GM12878 (cell line): Measurements from ENCODE around the gene MRPS27. TPM values are rescaled to one million over a fixed set of nuclear protein-coding genes. Genes with fewer than 3 reads are reported as not detected.

ENCODE experiments used
- ATAC-seq: fragments of 200-7000 bp; cut with Tn5 transposase; 3 replicates; pipeline ENCODE4 v1.9.1; 2020; ENCODE audit warnings: mild to moderate bottlenecking, moderate library complexity
- BruUV-seq: library from RNA; stranded (reverse); fragments of 400-500 nt; replicated peaks from 2 replicates; lab custom pipeline; 2021; lab: Mats Ljungman, UMichigan
- CTCF ChIA-PET: fragments of 300-600 bp; sonication (Branson Sonifier 250); formaldehyde crosslinking; extraction: SDS; loops from one replicate; lab custom pipeline; 2021; ENCODE audit warnings: inconsistent platforms; lab: Yijun Ruan, JAX
- POLR2A ChIA-PET: fragments of 350-600 bp; formaldehyde crosslinking; extraction: SDS; loops from one replicate; lab custom pipeline; 2021; ENCODE audit warnings: inconsistent platforms; lab: Charles Lee
- RAD21 ChIA-PET: fragments of 300-600 bp; sonication (Branson Sonifier 250); formaldehyde crosslinking; loops from one replicate; lab custom pipeline; 2023; ENCODE audit warnings: antibody characterized with exemption; ENCODE audit not compliant: unreplicated experiment; lab: Charles Lee
- SMC1A ChIA-PET: fragments of 300-600 bp; sonication (Branson Sonifier 250); formaldehyde crosslinking; loops from one replicate; lab custom pipeline; 2023; ENCODE audit not compliant: unreplicated experiment, uncharacterized antibody; lab: Charles Lee
- DNase-seq: peaks from one replicate; pipeline ENCODE4 v3.0.0-alpha.2; 2011; ENCODE audit warnings: low read depth, low spot score
- FAIRE-seq: peaks from 3 replicates; lab custom pipeline; 2011; peaks lifted over from hg19 to GRCh38; lab: Jason Lieb, UNC
- H2AFZ ChIP-seq: 2 replicates; pipeline ENCODE4 v1.6.0; 2011; ENCODE audit warnings: low read depth, low read length, control low read depth; ENCODE audit not compliant: control insufficient read depth
- H3K27ac ChIP-seq: 2 replicates; pipeline ENCODE4 v1.5.1; 2011; ENCODE audit warnings: control low read depth; ENCODE audit not compliant: control insufficient read depth, insufficient read depth
- H3K27me3 ChIP-seq, 2 experiments: replicated peaks in 1 of 2; 2 replicates each; pipeline versions ENCODE4 v1.6.0 to v1.6.1; 2011; ENCODE audit warnings: low read length in 1 of 2; ENCODE audit not compliant: control insufficient read depth in 2 of 2, insufficient read depth in 2 of 2
- H3K36me3 ChIP-seq, 2 experiments: 2 replicates each; pipeline ENCODE4 v1.5.1; 2011; ENCODE audit warnings: low read length in 1 of 2; ENCODE audit not compliant: control insufficient read depth in 2 of 2, insufficient read depth in 2 of 2
- H3K4me1 ChIP-seq: 2 replicates; pipeline ENCODE4 v1.6.1; 2011; ENCODE audit warnings: mild to moderate bottlenecking, low read length, moderate library complexity, mixed read lengths; ENCODE audit not compliant: control insufficient read depth, insufficient read depth
- H3K4me2 ChIP-seq: 2 replicates; pipeline ENCODE4 v1.6.0; 2011; ENCODE audit warnings: control low read depth; ENCODE audit not compliant: control insufficient read depth, insufficient read depth
- H3K4me3 ChIP-seq: fragments of 200-600 bp; sonication (generic); 2 replicates; pipeline ENCODE4 v1.5.1; 2016
- H3K79me2 ChIP-seq: 2 replicates; pipeline ENCODE4 v1.6.0; 2011; ENCODE audit warnings: low read length; ENCODE audit not compliant: control insufficient read depth, insufficient read depth
- H3K9ac ChIP-seq: 2 replicates; pipeline ENCODE4 v1.8.0; 2011; ENCODE audit warnings: low read length, control low read depth, mixed read lengths; ENCODE audit not compliant: control insufficient read depth, insufficient read depth
- H3K9me3 ChIP-seq: replicated peaks from 3 replicates; pipeline ENCODE4 v1.5.1; 2011; ENCODE audit warnings: mild to moderate bottlenecking, low read length; ENCODE audit not compliant: control insufficient read depth, insufficient read depth
- H4K20me1 ChIP-seq: 2 replicates; pipeline ENCODE4 v1.6.0; 2011; ENCODE audit not compliant: control insufficient read depth, insufficient read depth
- BACH1 ChIP-seq: fragments of 450-650 bp; IDR thresholded peaks from 2 replicates; pipeline ENCODE4 v1.6.1; 2017; ENCODE audit warnings: mild to moderate bottlenecking, borderline replicate concordance
- EP300 ChIP-seq, 2 experiments: fragments of 150-350 bp in 1 of 2; IDR thresholded peaks; 2 replicates each; pipeline ENCODE4 v1.6.1; 2011 to 2012; ENCODE audit warnings: low read depth in 2 of 2, low read length in 2 of 2, borderline replicate concordance in 1 of 2, improper control_type of control experiment in 1 of 2, inconsistent platforms in 1 of 2; ENCODE audit not compliant: control insufficient read depth in 1 of 2
- FOS ChIP-seq: IDR thresholded peaks from 3 replicates; pipeline ENCODE4 v1.6.1; 2011; ENCODE audit warnings: borderline replicate concordance; ENCODE audit not compliant: insufficient read length; ENCODE audit errors: extremely low read depth
- FOXK2 ChIP-seq: fragments of 450-650 bp; IDR thresholded peaks from 2 replicates; pipeline ENCODE4 v1.6.1; 2017; ENCODE audit warnings: mild to moderate bottlenecking, moderate library complexity
- HDAC6 ChIP-seq: fragments of 200-600 bp; sonication (generic); IDR thresholded peaks from one replicate; pipeline ENCODE4 v1.8.0; 2017; ENCODE audit warnings: antibody characterized with exemption; ENCODE audit not compliant: unreplicated experiment
- RBBP5 ChIP-seq: fragments of 200-600 bp; sonication (generic); conservative IDR thresholded peaks from 2 replicates; pipeline ENCODE4 v1.6.1; 2016
- TAF1 ChIP-seq: IDR thresholded peaks from 2 replicates; pipeline ENCODE4 v1.6.1; 2011; ENCODE audit warnings: mild to moderate bottlenecking, low read depth, low read length, borderline replicate concordance
- TCF12 ChIP-seq: IDR thresholded peaks from 2 replicates; pipeline ENCODE4 v1.6.1; 2011; ENCODE audit warnings: low read depth, mild to moderate bottlenecking, low read length
- ZZZ3 ChIP-seq: IDR thresholded peaks from 2 replicates; pipeline ENCODE4 v1.6.1; 2011; ENCODE audit warnings: low read depth; ENCODE audit not compliant: control insufficient read depth, insufficient read length
- WGBS: methylation state at CpG from one replicate; pipeline ENCODE4 v1.1.6; 2016; ENCODE audit warnings: low lambda C conversion rate; ENCODE audit not compliant: insufficient replicate concordance, insufficient coverage; ENCODE audit errors: missing lambda C conversion rate; 5-methylcytosine and 5-hydroxymethylcytosine counted together
- in situ Hi-C: fragments of 300-500 bp; cut with MboI; formaldehyde crosslinking; loops from 9 replicates; pipeline ENCODE4 v1.14.3; 2018; ENCODE audit warnings: mixed read lengths
- intact Hi-C: fragments of 100-400 bp; cut with micrococcal nuclease; formaldehyde crosslinking; loops from one replicate; pipeline ENCODE4 v1.14.2; 2022; ENCODE audit not compliant: unreplicated experiment
- polyA plus RNA-seq, 11 experiments: library from polyadenylated mRNA; depleted of rRNA in 4 of 11; unstranded in 6 of 11; stranded (reverse) in 5 of 11; fragments of >200 nt; fragmentation: Nextera tagmentation in 4 of 11; fragmentation: Illumina TruSeq in 1 of 11; extraction: Ambion mirVana in 4 of 11; extraction: Trizol in 1 of 11; gene quantifications; 1 replicate in 1 of 11; 2 replicates in 10 of 11; pipeline versions ENCODE4 v1.2.1 to v1.2.3, GENCODE V29; 2011 to 2016; ENCODE audit warnings: inconsistent platforms in 2 of 11, missing spikeins in 2 of 11, low read depth in 1 of 11
- total RNA-seq, 4 experiments: library from RNA; depleted of rRNA in 3 of 4; stranded (reverse); fragments of >200 nt in 3 of 4; fragmentation: Illumina TruSeq in 1 of 4; extraction: Trizol in 1 of 4; gene quantifications; 2 replicates each; pipeline versions ENCODE4 v1.2.1 to v1.2.3, GENCODE V29; 2013 to 2021
- TF ChIP-seq, protein P1 (sequence below): fragments of 150-350 bp; IDR thresholded peaks from 2 replicates; pipeline ENCODE4 v1.6.1; 2014; ENCODE audit warnings: mild to moderate bottlenecking, low read depth, low read length
- TF ChIP-seq, protein P2 (sequence below): fragments of 450-650 bp; conservative IDR thresholded peaks from 2 replicates; pipeline ENCODE4 v1.6.1; 2017; ENCODE audit warnings: mild to moderate bottlenecking, moderate library complexity

The MRPS27 gene
- total and polyA plus RNA-seq, 10 of the 15 experiments (the other 5 are each of a cell fraction or from before 2014, with no cell fraction given), result 61.0 to 128 (median 93.0) TPM

DNA sequence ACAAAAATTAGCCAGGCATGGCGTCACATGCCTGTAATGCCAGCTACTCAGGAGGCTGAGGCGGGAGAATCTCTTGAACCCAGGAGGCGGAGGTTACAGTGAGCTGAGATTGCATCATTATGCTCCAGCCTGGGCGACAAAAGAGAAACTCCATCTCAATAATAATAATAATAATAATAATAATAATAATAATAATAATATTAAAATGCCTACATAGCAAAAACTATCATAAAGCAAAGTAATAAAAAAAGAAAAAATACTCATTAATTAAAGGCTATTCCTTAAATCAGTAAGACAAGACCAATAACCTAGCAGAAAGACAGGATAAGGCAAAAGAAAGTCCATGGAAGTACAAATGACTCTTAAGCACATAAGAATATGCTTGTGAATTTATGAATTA lies 50.0 kb downstream of the MRPS27 start:
- Histone ChIP-seq H4K20me1 (no peaks in the 10 kb centered on the region), H3K27me3 (no peaks in the 10 kb centered on the region), H3K4me2 (no peak overlapping the region), H2AFZ (no peak overlapping the region), H3K27ac (no peak overlapping the region), H3K79me2 (no peaks in the 10 kb centered on the region), H3K9ac (no peak overlapping the region), H3K9me3 (no peaks in the 10 kb centered on the region), H3K36me3 (peaks cover 0 to 9% of the 10 kb centered on the region in 2 experiments; a peak in 2 of 4 replicates), H3K4me3 (no peak overlapping the region)
- ATAC-seq (no peak), FAIRE-seq (no peak), DNase-seq (no peak)
- POLR2A ChIA-PET, result interaction anchor here (0.6 to 1.2 kb wide), 2 partner anchors 11 to 44 kb away, joined by 3 read pairs; no protein-coding TSS in a partner anchor
- CTCF ChIA-PET, result interaction anchor here (0.7 to 7.1 kb wide), 12 partner anchors 13 to 492 kb away, joined by 3 to 59 read pairs (median 6); partner anchors contain the start of genes MRPS27 and PTCD2
- WGBS, result 87% methylated on average over 4 of the region's 4 CpGs
- RAD21 ChIA-PET, result no interaction called here
- in situ Hi-C loops, result no loop called here
- SMC1A ChIA-PET, result interaction anchor here (1.0 to 2.1 kb wide), 5 partner anchors 12 to 486 kb away, joined by 3 to 6 read pairs (median 5); no protein-coding TSS in a partner anchor
- intact Hi-C loops, result no loop called here
- TF ChIP-seq EP300 (IDR thresholded peaks at IDR 0.05; ENCODE audit: borderline replicate concordance in 1 of 2, control insufficient read depth in 1 of 2, low read depth in 2 of 2, low read length in 2 of 2) (no peak), FOS (no peak), HDAC6 (no peak), TCF12 (no peak), FOXK2 (no peak), ZZZ3 (no peak), BACH1 (no peak), RBBP5 (no peak), TAF1 (no peak)
- TF ChIP-seq, protein P1, sequence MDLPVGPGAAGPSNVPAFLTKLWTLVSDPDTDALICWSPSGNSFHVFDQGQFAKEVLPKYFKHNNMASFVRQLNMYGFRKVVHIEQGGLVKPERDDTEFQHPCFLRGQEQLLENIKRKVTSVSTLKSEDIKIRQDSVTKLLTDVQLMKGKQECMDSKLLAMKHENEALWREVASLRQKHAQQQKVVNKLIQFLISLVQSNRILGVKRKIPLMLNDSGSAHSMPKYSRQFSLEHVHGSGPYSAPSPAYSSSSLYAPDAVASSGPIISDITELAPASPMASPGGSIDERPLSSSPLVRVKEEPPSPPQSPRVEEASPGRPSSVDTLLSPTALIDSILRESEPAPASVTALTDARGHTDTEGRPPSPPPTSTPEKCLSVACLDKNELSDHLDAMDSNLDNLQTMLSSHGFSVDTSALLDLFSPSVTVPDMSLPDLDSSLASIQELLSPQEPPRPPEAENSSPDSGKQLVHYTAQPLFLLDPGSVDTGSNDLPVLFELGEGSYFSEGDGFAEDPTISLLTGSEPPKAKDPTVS, result no peak
- TF ChIP-seq, protein P2, sequence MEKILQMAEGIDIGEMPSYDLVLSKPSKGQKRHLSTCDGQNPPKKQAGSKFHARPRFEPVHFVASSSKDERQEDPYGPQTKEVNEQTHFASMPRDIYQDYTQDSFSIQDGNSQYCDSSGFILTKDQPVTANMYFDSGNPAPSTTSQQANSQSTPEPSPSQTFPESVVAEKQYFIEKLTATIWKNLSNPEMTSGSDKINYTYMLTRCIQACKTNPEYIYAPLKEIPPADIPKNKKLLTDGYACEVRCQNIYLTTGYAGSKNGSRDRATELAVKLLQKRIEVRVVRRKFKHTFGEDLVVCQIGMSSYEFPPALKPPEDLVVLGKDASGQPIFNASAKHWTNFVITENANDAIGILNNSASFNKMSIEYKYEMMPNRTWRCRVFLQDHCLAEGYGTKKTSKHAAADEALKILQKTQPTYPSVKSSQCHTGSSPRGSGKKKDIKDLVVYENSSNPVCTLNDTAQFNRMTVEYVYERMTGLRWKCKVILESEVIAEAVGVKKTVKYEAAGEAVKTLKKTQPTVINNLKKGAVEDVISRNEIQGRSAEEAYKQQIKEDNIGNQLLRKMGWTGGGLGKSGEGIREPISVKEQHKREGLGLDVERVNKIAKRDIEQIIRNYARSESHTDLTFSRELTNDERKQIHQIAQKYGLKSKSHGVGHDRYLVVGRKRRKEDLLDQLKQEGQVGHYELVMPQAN, result no peak
- TF ChIP-seq, all 136 proteins: peak for 0
- H3K4me1 ChIP-seq, result no peaks in the 10 kb centered on the region
- no TSS peak for BruUV-seq
